Sigmoid colon (tissue), 3 donors: ENCODE results near the gene CALML3.

Experiments
- CTCF ChIP-seq, 4 experiments: fragments of 450-650 bp in 3 of 4; fragments of 200-600 bp in 1 of 4; IDR thresholded peaks; one replicate each; pipeline ENCODE4 v1.5.1; 2016 to 2019; ENCODE audit warnings: antibody characterized with exemption in 4 of 4, mild to moderate bottlenecking in 3 of 4, moderate library complexity in 2 of 4
- POLR2A ChIP-seq, 2 donors: fragments of 450-650 bp; IDR thresholded peaks; one replicate each; pipeline ENCODE4 v1.6.1; 2016; ENCODE audit warnings: antibody characterized with exemption in 2 of 2, mild to moderate bottlenecking in 2 of 2, moderate library complexity in 2 of 2

- no peak for TF ChIP-seq POLR2A (IDR thresholded peaks at IDR 0.05)
- TF ChIP-seq CTCF (IDR thresholded peaks at IDR 0.05), result no peak
Observed at GRCh38 chr10:5551531-5552375, 27.0 kb downstream of the CALML3 start.
